Neuronal stem cell (in vitro differentiated cells): Measurements from ENCODE around the gene TMA7. TPM values are rescaled to one million over a fixed set of nuclear protein-coding genes. Genes with fewer than 3 reads are reported as not detected.

Experiments
- DNase-seq: peaks from one replicate; pipeline ENCODE4 v3.0.0-alpha.2; 2013; ENCODE audit warnings: low spot score
- H2AFZ ChIP-seq: one replicate; pipeline ENCODE4 v1.6.1; 2013; ENCODE audit warnings: mild to moderate bottlenecking, low read length, inconsistent platforms
- H2AK5ac ChIP-seq: 2 replicates; pipeline ENCODE4 v1.6.1; 2013; ENCODE audit warnings: low read depth, mild to moderate bottlenecking, inconsistent platforms, low read length, moderate library complexity, mixed read lengths
- H2BK120ac ChIP-seq: 2 replicates; pipeline ENCODE4 v1.6.1; 2013; ENCODE audit warnings: low read depth, mild to moderate bottlenecking, inconsistent platforms, low read length, moderate library complexity, mixed read lengths
- H2BK12ac ChIP-seq: one replicate; pipeline ENCODE4 v1.6.1; 2013; ENCODE audit warnings: low read length, inconsistent platforms
- H2BK15ac ChIP-seq: 2 replicates; pipeline ENCODE4 v1.6.1; 2013; ENCODE audit warnings: mild to moderate bottlenecking, low read length, inconsistent platforms, mixed read lengths
- H2BK5ac ChIP-seq: one replicate; pipeline ENCODE4 v1.6.1; 2013; ENCODE audit warnings: inconsistent platforms, mild to moderate bottlenecking, low read length, moderate library complexity
- H3K14ac ChIP-seq: one replicate; pipeline ENCODE4 v1.6.1; 2013; ENCODE audit warnings: low read length, inconsistent platforms
- H3K18ac ChIP-seq: 2 replicates; pipeline ENCODE4 v1.6.1; 2013; ENCODE audit warnings: low read length, inconsistent platforms
- H3K23ac ChIP-seq: 2 replicates; pipeline ENCODE4 v1.6.1; 2013; ENCODE audit warnings: low read depth, mild to moderate bottlenecking, mixed read lengths, low read length, inconsistent platforms; ENCODE audit not compliant: poor library complexity
- H3K27ac ChIP-seq: replicated peaks from 3 replicates; pipeline ENCODE4 v1.5.1; 2013; ENCODE audit warnings: low read length, inconsistent platforms
- H3K27me3 ChIP-seq, 3 experiments: 2 replicates each; pipeline ENCODE4 v1.6.1; 2013; ENCODE audit warnings: low read length in 3 of 3, mild to moderate bottlenecking in 2 of 3, inconsistent platforms in 1 of 3, low read depth in 1 of 3, mixed read lengths in 1 of 3, moderate library complexity in 1 of 3; ENCODE audit not compliant: control insufficient read depth in 3 of 3, insufficient read depth in 3 of 3
- H3K36me3 ChIP-seq, 2 donors: replicated peaks in 1 of 2; 2 replicates each; pipeline ENCODE4 v1.6.1; 2013; ENCODE audit warnings: low read length in 2 of 2; ENCODE audit not compliant: control insufficient read depth in 2 of 2, insufficient read depth in 2 of 2
- H3K4ac ChIP-seq: 2 replicates; pipeline ENCODE4 v1.6.1; 2013; ENCODE audit warnings: inconsistent platforms, mild to moderate bottlenecking, low read length, moderate library complexity
- H3K4me1 ChIP-seq, 2 donors: 1 replicate in 1 of 2; 2 replicates in 1 of 2; pipeline ENCODE4 v1.6.1; 2013; ENCODE audit warnings: low read length in 2 of 2, low read depth in 1 of 2; ENCODE audit not compliant: control insufficient read depth in 2 of 2, insufficient read depth in 1 of 2
- H3K4me2 ChIP-seq: one replicate; pipeline ENCODE4 v1.6.1; 2013; ENCODE audit warnings: mild to moderate bottlenecking, low read length, inconsistent platforms; ENCODE audit not compliant: insufficient read depth, poor library complexity, severe bottlenecking
- H3K4me3 ChIP-seq, 2 donors: 2 replicates each; pipeline ENCODE4 v1.5.1; 2013; ENCODE audit warnings: low read length in 2 of 2, mild to moderate bottlenecking in 2 of 2, inconsistent platforms in 1 of 2, moderate library complexity in 1 of 2
- H3K79me1 ChIP-seq: one replicate; pipeline ENCODE4 v1.6.1; 2013; ENCODE audit warnings: low read depth, mild to moderate bottlenecking, inconsistent platforms, low read length, moderate library complexity
- H3K9ac ChIP-seq: one replicate; pipeline ENCODE4 v1.6.1; 2013; ENCODE audit warnings: mild to moderate bottlenecking, low read depth, low read length, inconsistent platforms; ENCODE audit not compliant: poor library complexity
- H3K9me3 ChIP-seq, 2 donors: replicated peaks in 1 of 2; 2 replicates each; pipeline versions ENCODE3 to v1.6.1; 2013; ENCODE audit warnings: low read length in 2 of 2, mild to moderate bottlenecking in 2 of 2, inconsistent platforms in 1 of 2, low read depth in 1 of 2, mixed read lengths in 1 of 2, moderate library complexity in 1 of 2; ENCODE audit not compliant: control insufficient read depth in 2 of 2, insufficient read depth in 1 of 2
- H4K8ac ChIP-seq: one replicate; pipeline ENCODE4 v1.6.1; 2013; ENCODE audit warnings: low read depth, mild to moderate bottlenecking, inconsistent platforms, low read length, moderate library complexity
- H4K91ac ChIP-seq: one replicate; pipeline ENCODE4 v1.6.1; 2013; ENCODE audit warnings: low read length, low read depth, mild to moderate bottlenecking, inconsistent platforms; ENCODE audit not compliant: poor library complexity
- WGBS, 2 donors: extraction: QIAGEN DNeasy Blood & Tissue Kit; methylation state at CpG; one replicate each; pipeline ENCODE4 v1.1.7; 2013; ENCODE audit warnings: missing lambda C conversion rate in 2 of 2, mixed read lengths in 1 of 2; ENCODE audit not compliant: insufficient read length in 2 of 2, insufficient replicate concordance in 1 of 2; ENCODE audit errors: extremely low coverage in 2 of 2; 5-methylcytosine and 5-hydroxymethylcytosine counted together
- polyA plus RNA-seq, 2 experiments: library from polyadenylated mRNA; stranded (reverse); fragments of 200-250 nt; gene quantifications; one replicate each; pipeline ENCODE4 v1.2.3, GENCODE V29; 2013

Gene TMA7
- polyA plus RNA-seq (2013, experiment 1 of 2), result 841 TPM
- 834 TPM for polyA plus RNA-seq (2013, experiment 2 of 2)

DNA sequence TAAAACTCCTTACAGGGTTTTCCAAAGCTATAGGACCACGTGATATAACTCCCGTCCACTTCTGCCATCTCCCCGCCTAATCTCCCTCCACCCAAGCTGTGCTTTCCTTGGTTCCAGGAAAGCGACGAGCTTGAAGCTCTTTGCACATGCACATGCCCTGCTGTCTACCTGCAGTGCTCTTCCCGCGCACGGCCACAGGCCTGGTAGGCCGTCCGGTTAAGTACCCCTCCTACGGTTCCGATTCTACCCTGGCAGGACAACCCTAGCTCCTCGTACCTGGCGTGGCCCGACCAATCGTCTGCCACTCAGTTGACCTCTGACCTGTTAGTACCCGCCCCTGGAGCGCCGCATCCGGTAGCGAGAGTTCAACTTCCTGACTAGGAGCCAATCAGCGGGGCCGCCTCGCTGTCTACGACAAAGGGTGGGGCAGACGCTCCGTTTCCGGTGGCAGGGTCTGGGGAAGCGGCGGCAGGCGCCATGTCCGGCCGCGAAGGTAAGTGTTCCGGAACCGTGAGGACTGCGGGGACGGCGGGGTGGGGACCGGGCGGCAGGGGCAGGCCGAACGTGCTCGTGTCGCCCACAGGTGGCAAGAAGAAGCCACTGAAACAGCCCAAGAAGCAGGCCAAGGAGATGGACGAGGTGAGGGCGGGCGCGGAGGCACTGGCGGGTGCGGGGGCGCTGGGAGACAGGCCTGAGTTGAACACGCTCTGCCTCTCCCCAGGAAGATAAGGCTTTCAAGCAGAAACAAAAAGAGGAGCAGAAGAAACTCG is at the start of gene TMA7, which contains the start of gene CCDC51:
Gene TMA7 (plus strand): TSS at position 438 of the 770 bp plus-strand sequence. CDS start 40 bp downstream, at position 478.
Gene CCDC51 (minus strand): TSS at position 300 of the 770 bp plus-strand sequence. CDS start 4,991 bp downstream, outside the sequence.
- Histone ChIP-seq H3K9ac (peak within 1 kb of the TSS; percentile 100), H3K4ac (no peak within 1 kb of the TSS), H3K4me2 (peak within 1 kb of the TSS; percentile 81), H3K4me1 (peaks cover 2 to 6% of the 10 kb centered on the region in 2 donors), H3K9me3 (no peaks in the 10 kb centered on the region), H3K23ac (peak within 1 kb of the TSS; percentile 94), H3K18ac (peak within 1 kb of the TSS; percentile 94), H2BK12ac (no peak within 1 kb of the TSS), H3K14ac (peak within 1 kb of the TSS; percentile 92), H3K27ac (peak within 1 kb of the TSS; percentile 75), H3K4me3 (peak within 1 kb of the TSS; percentile 78 to 93), H2BK120ac (no peak within 1 kb of the TSS), H2AFZ (peak within 1 kb of the TSS; percentile 85), H2BK5ac (no peak within 1 kb of the TSS), H4K8ac (no peak within 1 kb of the TSS), H4K91ac (no peak within 1 kb of the TSS), H2BK15ac (no peak within 1 kb of the TSS), H3K36me3 (peaks cover 8 to 36% of the 10 kb centered on the region in 2 donors), H2AK5ac (no peak within 1 kb of the TSS), H3K79me1 (peaks cover 8% of the 10 kb centered on the region), H3K27me3 (no peaks in the 10 kb centered on the region)
- WGBS, 2 donors, result no CpG with 5 or more reads among the region's 54 CpGs
- peak; percentile 92 for DNase-seq

DNA sequence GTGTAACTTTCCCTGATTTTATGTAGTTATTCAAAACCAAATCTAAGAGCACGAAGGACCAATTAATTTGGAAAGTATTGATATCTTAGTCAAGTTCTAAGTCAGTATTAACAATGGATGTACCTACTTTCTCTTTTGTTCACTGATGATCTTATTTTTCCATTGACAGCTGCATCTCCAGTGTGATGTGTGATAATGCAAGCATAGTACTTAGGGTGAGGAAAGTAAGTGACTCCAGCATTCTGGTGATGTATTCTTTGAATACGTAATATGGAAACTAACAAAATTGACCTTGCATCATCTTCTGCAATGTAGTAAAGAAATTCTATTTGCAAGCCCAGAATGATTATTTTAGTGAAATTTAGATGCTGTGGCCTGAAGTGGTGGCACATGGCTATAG is 45.7 kb upstream of the TMA7 start:
- Histone ChIP-seq H4K8ac (no peak overlapping the region), H3K4me1 (no peaks in the 10 kb centered on the region), H4K91ac (no peak overlapping the region), H2BK5ac (no peak overlapping the region), H3K9ac (no peak overlapping the region), H3K36me3 (no peaks in the 10 kb centered on the region), H2BK120ac (no peak overlapping the region), H2BK12ac (no peak overlapping the region), H3K4me2 (no peak overlapping the region), H2AK5ac (no peak overlapping the region), H2BK15ac (no peak overlapping the region), H3K9me3 (no peaks in the 10 kb centered on the region), H3K27me3 (no peaks in the 10 kb centered on the region), H3K18ac (no peak overlapping the region), H3K4me3 (no peak overlapping the region), H3K4ac (no peak overlapping the region), H3K79me1 (peaks cover 2% of the 10 kb centered on the region), H2AFZ (no peak overlapping the region), H3K14ac (no peak overlapping the region), H3K23ac (no peak overlapping the region), H3K27ac (no peak overlapping the region)
- no CpG with 5 or more reads among the region's 2 CpGs for WGBS, 2 donors
- DNase-seq, result no peak

DNA sequence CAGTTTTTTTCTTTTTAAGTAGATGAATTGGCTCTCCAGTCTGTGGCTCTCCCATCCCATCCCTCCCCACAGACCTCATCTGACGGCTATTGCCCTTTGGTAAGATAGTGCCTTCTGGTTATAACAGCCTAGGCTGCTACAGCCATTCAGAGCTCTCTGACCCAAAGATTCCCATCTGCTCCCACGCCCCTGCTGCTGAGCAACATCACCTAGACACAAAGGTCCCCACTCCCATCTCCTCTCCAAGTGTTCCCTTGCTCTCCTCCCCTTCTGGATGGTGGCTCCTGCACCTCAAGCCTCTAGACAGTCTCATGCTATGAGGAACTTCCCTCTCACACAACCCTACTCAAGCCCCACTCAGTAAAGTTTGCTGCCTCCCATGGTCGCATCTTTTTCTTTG is 44.3 kb upstream of the TMA7 start:
- WGBS, 2 donors, result no CpG with 5 or more reads among the region's 3 CpGs
- Histone ChIP-seq H4K91ac (no peak overlapping the region), H3K27me3 (no peaks in the 10 kb centered on the region)

More for the DNA sequence above, 44.3 kb upstream of the TMA7 start:
- Histone ChIP-seq H3K4me2 (no peak overlapping the region), H3K14ac (no peak overlapping the region), H2BK5ac (no peak overlapping the region), H2BK120ac (no peak overlapping the region), H3K18ac (no peak overlapping the region), H3K36me3 (peaks cover 0 to 3% of the 10 kb centered on the region in 2 donors), H3K27ac (no peak overlapping the region), H3K9ac (peak overlapping the region; percentile 60), H3K4me1 (no peaks in the 10 kb centered on the region), H3K4me3 (no peak overlapping the region), H2AFZ (no peak overlapping the region), H3K9me3 (no peaks in the 10 kb centered on the region), H3K4ac (no peak overlapping the region), H4K8ac (no peak overlapping the region), H3K79me1 (peaks cover 2% of the 10 kb centered on the region), H2AK5ac (no peak overlapping the region), H3K23ac (no peak overlapping the region), H2BK12ac (no peak overlapping the region), H2BK15ac (no peak overlapping the region)
- DNase-seq, result no peak
